BJ (cell line): ENCODE results near the gene ROBO3. TPM values are rescaled to one million over a fixed set of nuclear protein-coding genes. Genes with fewer than 3 reads are reported as not detected.

Source experiments
- CTCF ChIA-PET: fragments of 350-600 bp; formaldehyde crosslinking; extraction: SDS; loops from one replicate; lab custom pipeline; 2021; ENCODE audit warnings: antibody characterized with exemption, inconsistent platforms; lab: Yijun Ruan, JAX
- POLR2A ChIA-PET: fragments of 300-600 bp; sonication (Branson Sonifier 250); formaldehyde crosslinking; extraction: SDS; loops from one replicate; lab custom pipeline; 2021; ENCODE audit warnings: antibody characterized with exemption; lab: Charles Lee
- DNase-seq: peaks from one replicate; pipeline ENCODE4 v3.0.0-alpha.2; 2011; ENCODE audit warnings: low read depth
- H3K27me3 ChIP-seq: 2 replicates; pipeline ENCODE4 v1.6.0; 2011; ENCODE audit warnings: low read length; ENCODE audit not compliant: control insufficient read depth, insufficient read depth
- H3K36me3 ChIP-seq: 2 replicates; pipeline ENCODE4 v1.5.1; 2011; ENCODE audit warnings: low read length; ENCODE audit not compliant: control insufficient read depth, insufficient read depth
- H3K4me3 ChIP-seq: 2 replicates; pipeline ENCODE4 v1.5.1; 2011; ENCODE audit warnings: low read depth, mild to moderate bottlenecking, control low read depth, low read length
- polyA plus RNA-seq: library from polyadenylated mRNA; depleted of rRNA; stranded (reverse); fragments of >200 nt; gene quantifications from 2 replicates; pipeline ENCODE4 v1.2.3, GENCODE V29; 2011
- TF ChIP-seq, protein P1 (sequence below): IDR thresholded peaks from 2 replicates; pipeline ENCODE4 v1.5.1; 2011; ENCODE audit warnings: low read depth, mild to moderate bottlenecking, control low read depth, inconsistent platforms, low read length, moderate library complexity; ENCODE audit not compliant: insufficient read depth

Gene ROBO3
- polyA plus RNA-seq, 1 experiment: 27.8 TPM

DNA sequence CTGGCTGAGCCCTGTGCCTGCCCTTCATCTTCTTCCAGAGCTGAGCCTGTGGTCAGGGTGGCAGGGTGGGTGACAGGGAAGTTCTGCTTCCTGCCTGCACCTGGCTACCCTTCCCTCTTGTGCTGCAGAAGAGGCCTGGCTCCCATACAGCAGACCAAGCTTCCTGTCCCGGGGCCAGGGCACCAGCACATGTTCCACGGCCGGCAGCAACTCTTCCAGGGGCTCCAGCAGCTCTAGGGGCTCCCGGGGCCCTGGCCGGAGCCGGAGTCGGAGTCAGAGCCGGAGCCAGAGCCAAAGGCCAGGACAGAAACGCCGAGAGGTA, 15.0 kb downstream of the ROBO3 start:
- no peaks in the 10 kb centered on the region for H3K36me3 ChIP-seq
- no peak overlapping the region for H3K4me3 ChIP-seq
- TF ChIP-seq, protein P1, sequence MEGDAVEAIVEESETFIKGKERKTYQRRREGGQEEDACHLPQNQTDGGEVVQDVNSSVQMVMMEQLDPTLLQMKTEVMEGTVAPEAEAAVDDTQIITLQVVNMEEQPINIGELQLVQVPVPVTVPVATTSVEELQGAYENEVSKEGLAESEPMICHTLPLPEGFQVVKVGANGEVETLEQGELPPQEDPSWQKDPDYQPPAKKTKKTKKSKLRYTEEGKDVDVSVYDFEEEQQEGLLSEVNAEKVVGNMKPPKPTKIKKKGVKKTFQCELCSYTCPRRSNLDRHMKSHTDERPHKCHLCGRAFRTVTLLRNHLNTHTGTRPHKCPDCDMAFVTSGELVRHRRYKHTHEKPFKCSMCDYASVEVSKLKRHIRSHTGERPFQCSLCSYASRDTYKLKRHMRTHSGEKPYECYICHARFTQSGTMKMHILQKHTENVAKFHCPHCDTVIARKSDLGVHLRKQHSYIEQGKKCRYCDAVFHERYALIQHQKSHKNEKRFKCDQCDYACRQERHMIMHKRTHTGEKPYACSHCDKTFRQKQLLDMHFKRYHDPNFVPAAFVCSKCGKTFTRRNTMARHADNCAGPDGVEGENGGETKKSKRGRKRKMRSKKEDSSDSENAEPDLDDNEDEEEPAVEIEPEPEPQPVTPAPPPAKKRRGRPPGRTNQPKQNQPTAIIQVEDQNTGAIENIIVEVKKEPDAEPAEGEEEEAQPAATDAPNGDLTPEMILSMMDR: no peak
- CTCF ChIA-PET: interaction anchor here (2.2 kb wide), 1 partner anchor 14 kb away, joined by 10 read pairs; no protein-coding TSS in a partner anchor
- no peak for DNase-seq
- no peaks in the 10 kb centered on the region; the same call in 1 of the 2 replicates for H3K27me3 ChIP-seq
- POLR2A ChIA-PET: no interaction called here

DNA sequence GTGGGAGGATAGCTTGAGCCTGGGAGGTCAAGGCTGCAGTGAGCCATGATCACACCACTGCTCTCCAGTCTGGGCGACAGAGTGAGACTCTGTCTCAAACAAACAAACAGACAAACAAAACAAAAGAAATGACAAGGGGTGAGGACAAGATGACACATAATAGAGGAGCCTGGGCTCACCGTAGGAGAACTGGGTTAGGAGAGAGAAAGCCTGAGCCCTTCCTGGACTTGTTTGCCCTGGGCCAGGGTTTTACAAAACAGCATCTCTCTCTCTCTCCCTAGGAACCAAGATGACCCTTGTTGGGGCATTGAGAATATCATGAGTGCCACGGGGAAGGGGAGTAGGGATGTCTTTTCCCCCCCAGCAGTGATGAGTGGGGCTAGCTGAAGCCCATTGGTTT, 15.7 kb downstream of the ROBO3 start:
- Histone ChIP-seq H3K36me3 (no peaks in the 10 kb centered on the region), H3K27me3 (no peaks in the 10 kb centered on the region), H3K4me3 (no peak overlapping the region)
- TF ChIP-seq, protein P1: no peak
- no peak for DNase-seq
- POLR2A ChIA-PET: interaction anchor here (1.1 kb wide), 1 partner anchor 53 kb away, joined by 4 read pairs; no protein-coding TSS in a partner anchor
- CTCF ChIA-PET: interaction anchor here (2.2 to 3.0 kb wide), 2 partner anchors 14 to 17 kb away, joined by 10 read pairs; partner anchors contain the start of gene ROBO4

DNA sequence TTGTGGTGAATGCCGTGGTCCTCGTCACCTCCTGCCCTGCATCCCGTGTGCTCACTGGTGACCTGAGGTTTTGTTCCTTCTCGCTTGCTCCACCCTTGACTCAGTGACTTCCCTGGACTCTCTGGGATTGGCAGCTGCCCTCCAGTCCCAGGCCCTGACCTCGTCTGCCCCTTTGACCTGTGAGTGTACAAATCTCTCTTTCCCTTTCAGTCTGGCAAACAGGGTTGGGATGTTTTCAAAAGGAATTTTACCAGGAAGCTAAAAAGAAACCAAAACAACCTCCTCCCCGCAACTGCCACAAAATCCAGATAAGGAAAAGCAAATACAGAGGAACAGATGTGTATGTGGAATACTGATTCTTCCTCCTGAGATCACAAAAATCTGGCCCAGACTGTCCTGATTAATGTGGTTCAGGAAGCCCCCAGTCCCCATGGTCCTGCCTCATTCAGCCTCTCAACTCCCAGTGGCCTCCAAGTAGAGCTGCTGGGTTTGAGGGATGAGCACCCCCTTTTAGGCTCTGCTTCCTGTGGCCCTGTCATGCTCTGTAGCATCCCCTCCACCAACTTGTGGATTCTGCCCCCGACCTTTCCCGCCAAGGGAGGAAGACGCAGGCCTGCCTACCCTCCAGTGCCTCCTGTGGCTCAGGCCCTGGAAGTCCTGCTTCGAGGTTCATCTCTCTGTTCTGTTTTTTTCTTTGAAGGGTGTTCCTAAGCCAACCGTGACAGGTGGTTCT, 17.3 kb downstream of the ROBO3 start:
- Histone ChIP-seq H3K36me3 (no peaks in the 10 kb centered on the region), H3K4me3 (no peak overlapping the region), H3K27me3 (no peaks in the 10 kb centered on the region)
- POLR2A ChIA-PET: interaction anchor here (0.7 to 1.1 kb wide), 2 partner anchors 52 to 767 kb away, joined by 4 to 6 read pairs; partner anchors contain the start of gene VWA5A
- DNase-seq: no peak
- CTCF ChIA-PET: interaction anchor here (0.8 to 3.0 kb wide), 5 partner anchors 7 to 259 kb away, joined by 3 to 10 read pairs (median 6); partner anchors contain the start of gene ROBO4
- TF ChIP-seq, protein P1: no peak

DNA sequence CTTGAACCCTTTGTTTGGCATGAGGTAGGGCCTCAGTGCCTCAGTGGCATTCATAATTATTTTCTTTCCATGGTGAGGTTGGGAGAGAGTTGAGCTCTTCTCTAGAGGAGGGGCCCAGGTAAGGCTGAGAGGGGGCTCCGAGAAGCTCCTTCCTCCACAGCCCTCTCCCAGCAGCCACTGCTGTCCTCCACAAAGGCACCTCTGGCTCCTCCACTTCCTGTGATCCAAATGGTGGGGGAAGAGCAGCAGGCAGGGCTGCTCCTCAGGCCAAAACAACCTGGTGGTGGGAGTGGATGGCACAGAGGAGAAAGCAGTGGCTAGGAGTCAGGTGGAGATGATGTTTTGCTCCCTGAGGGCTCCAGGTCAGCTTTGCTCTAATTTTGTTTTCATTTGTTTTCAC, 19.1 kb downstream of the ROBO3 start:
- H3K4me3 ChIP-seq: no peak overlapping the region
- ChIA-PET CTCF (interaction anchor here (1.8 kb wide), 1 partner anchor 8 kb away, joined by 5 read pairs; no protein-coding TSS in a partner anchor), POLR2A (no interaction called here)
- TF ChIP-seq, protein P1: no peak
- H3K27me3 ChIP-seq: no peaks in the 10 kb centered on the region
- H3K36me3 ChIP-seq: no peaks in the 10 kb centered on the region
- no peak for DNase-seq

DNA sequence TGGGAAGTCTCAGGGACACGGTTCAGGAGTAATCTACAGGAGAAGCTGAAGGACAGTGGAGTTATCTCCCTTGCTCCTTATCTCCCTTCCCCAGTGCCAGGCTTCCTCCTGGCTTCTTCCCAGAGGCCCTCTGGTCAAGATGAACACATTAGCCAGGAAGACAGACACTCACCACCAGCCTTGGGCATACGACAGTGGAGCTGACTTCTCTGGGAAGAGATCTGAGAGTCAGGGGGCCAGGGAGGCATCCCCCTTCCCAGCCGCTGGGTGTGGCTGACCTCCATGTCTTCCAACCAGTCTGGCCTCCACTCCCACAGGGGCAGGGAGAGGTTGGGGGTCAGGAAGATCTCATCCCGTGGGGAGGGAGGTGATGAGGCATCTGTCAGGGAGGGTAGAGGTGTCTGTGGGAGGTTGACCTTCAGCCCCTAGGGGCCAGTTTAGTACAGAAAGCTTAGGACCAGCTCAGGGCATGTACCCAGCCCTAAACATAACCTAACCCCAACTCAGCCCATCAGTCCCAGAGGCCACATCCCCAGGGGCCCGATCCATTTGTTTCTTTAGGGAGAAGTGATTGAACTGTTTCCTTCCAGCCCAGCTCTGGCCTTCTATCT, 19.7 kb downstream of the ROBO3 start:
- Histone ChIP-seq H3K27me3 (no peaks in the 10 kb centered on the region), H3K4me3 (no peak overlapping the region), H3K36me3 (no peaks in the 10 kb centered on the region)
- ChIA-PET CTCF (interaction anchor here (0.9 to 1.8 kb wide), 2 partner anchors 9 to 18 kb away, joined by 3 to 5 read pairs; no protein-coding TSS in a partner anchor), POLR2A (no interaction called here)
- TF ChIP-seq, protein P1: no peak
- DNase-seq: no peak
